Transverse colon (tissue), 3 donors: ENCODE data around the gene XBP1.

ENCODE experiments used
- CTCF ChIP-seq, 5 experiments: fragments of 200-600 bp in 3 of 5; fragments of 450-650 bp in 2 of 5; sonication (generic) in 3 of 5; IDR thresholded peaks; 1 replicate in 2 of 5; 2 replicates in 3 of 5; pipeline ENCODE4 v1.5.1; 2016 to 2017; ENCODE audit warnings: antibody characterized with exemption in 5 of 5, inconsistent platforms in 3 of 5, mild to moderate bottlenecking in 2 of 5, moderate library complexity in 1 of 5
- POLR2A ChIP-seq: fragments of 450-650 bp; IDR thresholded peaks from one replicate; pipeline ENCODE4 v1.6.1; 2016; ENCODE audit warnings: antibody characterized with exemption, mild to moderate bottlenecking, moderate library complexity

DNA sequence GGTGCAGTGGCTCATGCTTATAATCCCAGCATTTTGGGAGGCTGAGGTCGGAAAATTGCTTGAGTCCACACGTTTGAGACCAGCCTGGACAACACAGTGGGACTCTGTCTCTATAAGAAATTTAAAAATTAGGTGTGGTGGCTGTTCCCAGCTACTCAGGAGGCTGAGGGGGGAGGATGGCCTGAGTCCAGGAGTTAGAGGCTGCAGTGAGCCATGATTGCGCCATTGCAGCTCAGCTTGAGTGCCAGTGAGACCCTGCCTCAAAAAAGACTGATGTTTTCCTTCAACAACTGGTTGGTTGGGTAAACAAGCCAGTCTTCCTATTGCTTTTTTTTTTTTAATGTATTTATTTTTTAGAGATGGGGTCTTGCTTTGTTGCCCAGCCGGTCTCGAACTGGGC is 9.2 kb downstream of the XBP1 start:
- TF ChIP-seq POLR2A = no peak
- no peak for TF ChIP-seq CTCF (IDR thresholded peaks at IDR 0.05)
